Astrocyte of the spinal cord (primary cell): ENCODE measurements around the gene MLN.

Source experiments
- DNase-seq: peaks from one replicate; pipeline ENCODE4 v3.0.0; 2011; ENCODE audit warnings: low read depth, low spot score
- H3K4me3 ChIP-seq: 2 replicates; pipeline ENCODE4 v1.5.1; 2011; ENCODE audit warnings: low read depth, mild to moderate bottlenecking, low read length, moderate library complexity
- CTCF ChIP-seq: IDR thresholded peaks from 2 replicates; pipeline ENCODE4 v1.5.1; 2012; ENCODE audit warnings: low read depth, mild to moderate bottlenecking, low read length, inconsistent platforms
- in situ Hi-C: cut with HindIII; loops from 2 replicates; pipeline ENCODE4 v1.10.0; 2017; ENCODE audit warnings: low sequenced_read_pairs

Gene MLN

GRCh38 chr6:33779290-33779689 lies 24.5 kb downstream of the MLN start:
- in situ Hi-C loops, result no loop called here
- TF ChIP-seq CTCF, result peak; percentile 23

GRCh38 chr6:33778444-33779121 lies 25.2 kb downstream of the MLN start:
- no peak for DNase-seq
- H3K4me3 ChIP-seq, result no peak overlapping the region
- in situ Hi-C loops, result no loop called here
- TF ChIP-seq CTCF, result no peak

More at GRCh38 chr6:33779290-33779689, 24.5 kb downstream of the MLN start:
- no peak overlapping the region for H3K4me3 ChIP-seq
- no peak for DNase-seq

GRCh38 chr6:33777398-33778388 lies 26.1 kb downstream of the MLN start:
- no peak for TF ChIP-seq CTCF
- no peak overlapping the region for H3K4me3 ChIP-seq
- in situ Hi-C loops, result no loop called here

GRCh38 chr6:33776764-33777163 lies 27.0 kb downstream of the MLN start:
- no peak for TF ChIP-seq CTCF
- in situ Hi-C loops, result no loop called here
- no peak for DNase-seq
- no peak overlapping the region for H3K4me3 ChIP-seq

More at GRCh38 chr6:33777398-33778388, 26.1 kb downstream of the MLN start:
- DNase-seq, result no peak

- DNase-seq, result no peak
- H3K4me3 ChIP-seq, result no peak overlapping the region
- no peak for TF ChIP-seq CTCF
- in situ Hi-C loops, result no loop called here
These were observed 27.6 kb downstream of the MLN start for GRCh38 chr6:33776186-33776585.

GRCh38 chr6:33774774-33775173 lies 29.0 kb downstream of the MLN start:
- DNase-seq, result no peak
- TF ChIP-seq CTCF, result no peak
- H3K4me3 ChIP-seq, result no peak overlapping the region
- in situ Hi-C loops, result no loop called here
